HG03520 (cell line): ENCODE measurements around the gene IGSF21.
"Not testable (repeated sequence)": the region's sequence is repeated elsewhere in the genome, so short reads cannot be mapped to it uniquely, and the experiment has no call there.

Source experiments
- ATAC-seq: cut with Tn5 transposase; IDR thresholded peaks from one replicate; pipeline ENCODE4 v1.9.1; 2021; ENCODE audit warnings: mild to moderate bottlenecking, moderate library complexity; ENCODE audit not compliant: unreplicated experiment

The IGSF21 gene

DNA sequence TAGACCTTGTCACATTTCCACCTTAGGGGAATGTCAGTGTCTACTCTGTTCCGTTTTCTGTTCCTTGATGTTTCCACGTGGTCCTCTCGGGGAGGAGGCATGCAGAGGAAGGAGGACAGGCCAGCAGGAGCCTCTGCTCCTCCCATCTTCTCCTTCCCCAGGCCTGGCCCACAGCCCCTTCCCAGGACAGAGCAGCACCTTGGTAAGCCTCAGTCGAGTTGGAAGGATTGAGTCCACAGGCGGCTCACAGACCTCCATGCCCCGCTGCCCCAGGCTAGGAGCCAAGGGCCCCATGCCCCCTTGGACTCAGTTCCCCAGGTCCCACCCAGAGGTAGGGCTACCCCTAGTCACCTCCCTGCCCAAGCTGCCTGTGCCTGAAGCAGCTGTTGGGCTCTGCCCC, 36.5 kb downstream of the IGSF21 start:
- ATAC-seq: no peak

DNA sequence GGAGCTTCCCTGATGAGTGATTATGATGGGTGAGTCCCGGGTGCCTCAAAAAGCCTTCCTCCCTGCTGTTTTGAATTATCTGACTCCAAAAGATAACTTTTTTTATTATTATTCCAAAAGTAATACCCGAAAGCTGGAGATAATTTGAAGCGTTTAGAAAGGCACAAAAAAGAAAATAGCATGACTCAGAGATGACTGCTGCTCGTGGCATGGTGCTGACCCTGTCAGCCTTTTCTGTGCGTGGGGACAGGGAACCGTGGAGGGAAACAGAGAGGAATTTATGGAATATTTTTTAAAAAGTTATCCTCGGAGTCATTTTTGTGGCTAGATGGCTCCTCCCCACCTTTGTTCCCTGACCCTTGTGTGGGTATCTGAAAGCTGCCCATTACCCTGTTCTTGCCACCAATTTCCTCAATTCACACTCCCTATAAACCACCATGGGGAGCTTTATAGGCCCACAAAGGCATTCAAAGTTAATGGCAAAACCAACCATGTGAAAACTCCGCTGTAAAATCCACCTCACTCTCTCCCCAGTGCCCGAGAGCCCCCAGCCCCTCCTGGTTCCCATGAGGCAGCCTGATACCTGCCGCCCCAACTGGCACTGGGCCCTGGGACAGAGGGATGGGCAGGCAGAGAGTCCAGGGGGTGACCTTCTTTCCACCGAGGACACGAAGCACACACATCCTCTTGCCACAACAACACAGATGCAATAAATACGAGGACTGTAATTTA, 37.5 kb downstream of the IGSF21 start:
- ATAC-seq: no peak

DNA sequence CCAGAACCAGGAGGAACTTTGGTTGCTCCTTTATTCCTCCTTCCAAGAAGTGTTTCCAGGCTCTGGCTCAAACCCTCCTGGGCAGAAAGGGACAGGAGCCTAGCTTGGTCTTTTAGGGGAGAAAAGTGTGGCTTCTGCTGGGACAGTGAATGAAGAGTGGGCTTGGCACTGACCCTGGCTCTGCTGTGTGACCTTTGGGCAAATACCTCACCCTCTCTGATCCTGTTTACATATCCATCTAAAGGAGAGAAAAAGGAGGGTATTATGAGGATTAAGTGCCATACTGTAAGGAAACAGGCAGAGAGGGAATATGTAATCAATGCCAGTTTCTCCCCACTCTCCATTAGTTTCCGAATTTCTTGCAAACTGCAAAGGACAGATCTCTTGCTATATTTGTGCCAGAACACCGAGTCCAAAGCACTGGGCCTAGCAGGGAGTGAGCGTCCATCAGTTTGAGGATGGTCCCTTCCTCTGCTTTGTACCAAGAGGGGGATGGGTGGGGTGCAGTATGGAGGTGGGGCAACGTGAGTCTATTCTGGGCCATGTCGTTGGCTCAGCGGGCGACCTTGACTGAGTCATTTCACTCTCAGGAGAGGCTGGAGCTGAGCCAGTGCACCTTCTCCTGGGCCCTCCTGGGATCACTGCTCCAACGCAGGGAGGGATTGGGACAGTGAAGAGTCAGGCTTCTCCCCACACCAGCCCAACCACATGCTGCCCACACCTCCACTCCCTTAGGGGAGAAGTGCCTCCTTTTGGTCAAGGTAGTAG, 38.4 kb downstream of the IGSF21 start:
- no peak for ATAC-seq

DNA sequence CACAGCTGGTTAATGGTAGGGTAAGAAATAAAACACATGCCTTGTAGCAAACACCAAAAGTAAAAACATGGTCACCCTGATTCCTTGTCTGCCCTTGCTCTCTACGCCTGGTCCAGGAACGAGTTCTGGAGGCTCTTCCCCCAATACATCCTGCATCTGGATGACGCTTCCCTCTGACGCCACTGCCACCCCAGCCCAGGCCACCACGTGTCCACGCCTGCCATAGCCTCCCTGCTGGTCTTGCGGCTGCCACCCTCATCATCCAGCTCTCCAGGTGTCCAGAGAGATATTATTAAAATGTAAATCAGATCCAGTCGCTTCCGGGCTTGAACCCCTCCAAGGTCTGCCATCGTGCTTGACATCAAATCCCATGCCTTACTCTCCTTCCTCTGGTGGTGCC, 39.3 kb downstream of the IGSF21 start:
- ATAC-seq: no peak

DNA sequence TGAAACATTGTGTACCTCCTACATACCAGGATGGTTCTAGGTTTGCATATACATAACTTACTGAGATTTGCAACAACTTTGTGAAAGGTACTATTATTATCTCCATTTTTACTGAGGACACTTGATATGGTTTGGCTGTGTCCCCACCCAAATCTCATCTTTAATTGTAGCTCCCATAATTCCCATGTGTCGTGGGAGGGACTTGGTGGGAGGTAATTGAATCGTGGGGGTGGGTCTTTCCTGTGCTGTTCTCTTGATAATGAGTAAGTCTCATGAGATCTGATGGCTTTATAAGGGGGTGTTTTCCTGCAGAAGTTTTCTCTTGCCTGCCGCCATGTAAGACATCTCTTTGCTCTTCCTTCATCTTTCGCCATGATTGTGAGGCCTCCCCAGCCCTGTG, 40.1 kb downstream of the IGSF21 start:
- ATAC-seq: no peak

DNA sequence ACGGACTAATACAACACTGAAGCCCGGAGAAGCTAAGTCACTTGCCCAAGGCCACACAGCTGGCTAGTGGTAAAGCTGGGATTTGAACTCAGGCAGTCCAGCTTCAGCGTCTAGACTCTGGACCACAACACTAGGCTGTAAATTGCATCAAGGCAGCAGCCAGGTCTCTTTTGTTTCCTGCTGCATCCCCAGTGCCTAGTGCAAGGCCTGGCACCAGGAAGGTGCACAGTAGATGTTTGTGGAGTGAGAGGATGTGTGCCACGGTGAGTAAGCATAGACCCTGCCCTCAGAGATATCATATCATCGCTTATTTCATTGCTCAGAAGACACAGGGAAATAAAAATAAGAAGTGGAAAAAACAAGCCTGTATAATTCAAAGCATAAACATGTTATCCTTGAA, 40.9 kb downstream of the IGSF21 start:
- no peak for ATAC-seq

DNA sequence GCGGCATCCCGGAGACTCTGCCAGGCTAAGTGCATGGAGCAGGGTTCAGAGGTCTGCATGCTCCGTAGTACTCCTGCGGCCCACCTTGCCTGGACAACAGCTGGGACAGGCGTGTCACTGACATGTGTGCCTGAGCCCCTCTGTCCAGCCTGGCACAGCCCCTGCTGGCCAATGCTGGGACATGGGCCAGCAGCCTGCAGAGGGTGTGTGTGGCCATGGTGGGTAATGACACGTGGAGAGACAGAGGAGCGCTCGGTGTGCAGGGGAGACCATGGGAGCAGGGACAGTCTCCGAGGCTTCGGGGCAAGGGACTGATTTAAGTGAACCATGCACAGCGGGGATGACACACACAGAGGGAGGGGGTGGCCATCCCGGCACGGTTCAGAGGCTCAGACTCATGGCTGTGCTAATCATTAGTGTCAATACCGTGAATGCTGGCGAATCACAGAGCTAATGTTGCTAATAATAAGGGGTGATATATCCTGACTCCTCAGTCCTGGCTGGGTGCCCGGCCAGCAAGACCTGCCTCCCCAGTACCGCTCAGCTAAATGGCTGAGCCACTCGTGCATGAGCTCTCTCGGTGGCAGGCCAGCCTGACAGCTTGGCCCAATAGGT, 41.5 kb downstream of the IGSF21 start:
- no peak for ATAC-seq

DNA sequence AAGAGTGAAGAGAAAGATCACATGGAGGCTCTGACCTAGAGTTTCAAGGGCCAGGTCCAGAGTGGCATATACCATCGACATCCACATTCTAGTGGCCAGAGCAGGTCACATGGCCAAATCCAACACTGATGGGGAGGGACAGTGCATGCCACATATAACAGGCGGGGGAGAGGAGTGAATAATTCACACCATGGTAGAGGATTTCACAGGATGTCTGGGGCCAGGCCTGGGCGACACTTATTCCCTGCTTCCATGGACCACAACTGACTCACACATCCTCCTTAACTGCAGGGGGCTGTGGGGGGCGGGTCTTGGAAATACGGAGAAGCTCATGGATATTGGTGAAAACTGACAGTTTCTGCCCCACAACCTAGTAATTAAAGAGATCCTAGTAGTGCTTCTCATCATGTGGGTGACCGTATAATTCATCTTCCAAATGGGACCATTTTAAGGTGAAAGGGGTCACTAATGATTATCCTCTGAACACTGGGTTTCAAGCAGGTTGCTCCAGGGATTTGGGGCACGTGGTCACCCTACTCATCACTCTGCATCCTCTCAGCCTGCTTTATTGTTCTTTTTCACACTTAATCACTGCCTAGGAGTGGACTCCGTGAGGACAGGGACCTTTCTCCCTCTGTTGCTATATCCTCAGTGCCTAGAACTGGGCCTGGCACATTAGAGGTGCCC, 44.0 kb downstream of the IGSF21 start:
- no peak for ATAC-seq

DNA sequence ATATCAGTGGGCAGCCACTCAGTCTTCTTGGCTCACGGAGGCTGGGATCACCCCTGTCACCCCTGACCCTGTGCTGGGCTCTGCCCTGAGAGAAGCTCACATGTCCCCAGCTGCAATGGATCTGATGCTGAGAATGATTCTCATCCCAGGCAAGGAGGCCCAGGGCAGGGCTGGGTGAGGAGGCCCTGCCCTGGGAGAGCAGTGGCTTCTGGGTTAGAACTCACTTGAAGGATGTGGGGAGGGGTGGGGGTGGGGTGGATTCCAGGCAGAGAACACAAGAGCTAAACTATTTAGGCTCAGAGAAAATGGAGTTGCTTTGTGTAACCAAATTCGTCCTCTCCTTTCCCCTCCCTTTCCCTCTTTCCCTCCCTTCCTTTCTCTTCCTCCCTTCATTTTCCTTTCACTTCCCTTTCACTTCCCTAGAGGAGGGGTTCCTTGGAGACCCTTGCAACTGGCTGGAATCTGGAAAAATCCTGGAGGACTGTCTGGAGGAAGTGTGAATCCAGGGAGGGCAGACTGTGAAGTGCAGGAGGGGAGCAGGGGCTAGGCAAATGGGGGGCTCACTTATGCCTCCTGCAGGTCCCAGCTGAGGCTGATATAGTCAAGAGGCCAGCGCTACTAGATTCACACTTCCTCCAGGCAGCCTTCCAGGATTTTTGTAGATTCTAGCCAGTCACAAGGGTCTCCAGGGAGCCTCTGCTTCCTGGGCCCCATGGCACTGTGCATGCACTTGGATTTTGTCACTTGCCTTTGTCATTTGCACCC, 47.0 kb downstream of the IGSF21 start:
- ATAC-seq: no peak

DNA sequence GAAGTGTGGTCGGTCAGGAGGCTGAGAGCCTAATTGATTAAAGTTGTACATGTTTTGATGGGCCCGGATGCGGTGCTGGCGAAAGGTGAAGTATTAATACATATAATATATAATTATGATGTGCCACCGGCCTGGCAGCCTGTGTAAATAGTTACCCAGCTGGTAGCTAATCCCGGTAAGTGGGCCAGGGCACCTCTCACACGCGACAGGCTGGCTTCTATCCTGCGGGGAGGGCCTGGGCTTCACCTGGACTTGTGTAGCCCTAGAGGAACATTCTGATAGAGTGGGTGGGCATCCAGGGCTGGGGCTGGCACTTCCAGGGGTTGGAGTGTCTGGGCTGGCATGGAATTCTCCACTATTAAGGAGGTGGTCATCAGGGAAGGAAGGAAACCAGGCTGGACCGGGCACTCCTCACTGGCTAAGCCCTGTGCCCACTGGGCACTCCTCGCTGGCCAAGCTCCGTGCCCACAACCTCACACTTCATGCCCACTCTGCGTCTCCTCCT, 48.3 kb downstream of the IGSF21 start:
- no peak for ATAC-seq

DNA sequence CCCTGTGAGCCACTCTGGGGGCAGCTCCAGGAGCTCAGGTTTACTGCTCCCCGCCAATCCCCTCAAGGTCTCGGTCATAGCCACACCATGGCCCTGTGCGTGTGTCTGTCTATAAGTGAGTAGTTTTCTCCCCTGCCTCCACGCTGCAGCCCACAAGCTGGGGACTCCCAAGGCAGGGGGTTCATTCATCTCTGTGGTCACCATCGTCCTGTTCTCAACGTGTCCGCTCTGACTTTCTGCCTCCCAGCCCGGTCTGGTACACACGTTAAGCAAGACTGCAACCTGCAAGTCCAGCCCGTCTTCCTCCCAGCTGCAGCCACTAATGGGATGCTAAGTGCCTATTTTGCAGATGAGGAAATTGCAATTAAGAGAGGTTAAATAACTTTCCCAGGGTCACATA, 49.8 kb downstream of the IGSF21 start:
- no peak for ATAC-seq

DNA sequence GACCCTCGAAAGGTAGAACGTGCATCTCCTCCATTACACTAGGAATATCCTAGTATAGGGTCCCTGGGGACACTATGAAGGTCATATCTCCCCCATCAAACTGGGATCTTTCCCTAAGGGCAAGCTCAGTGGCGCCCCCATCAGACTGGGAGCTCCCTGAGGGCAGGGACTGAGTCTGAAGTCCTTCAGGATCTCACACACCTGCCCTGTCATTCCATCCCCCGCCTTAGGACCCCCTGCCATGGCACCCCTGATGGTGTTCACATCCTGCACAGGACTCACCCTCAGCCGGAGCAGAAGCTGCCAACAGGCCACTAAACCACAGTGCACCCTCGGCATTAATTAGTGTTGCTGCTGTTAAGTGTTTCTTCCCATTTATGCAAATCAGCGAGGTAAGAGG, 50.4 kb downstream of the IGSF21 start:
- ATAC-seq: no peak

DNA sequence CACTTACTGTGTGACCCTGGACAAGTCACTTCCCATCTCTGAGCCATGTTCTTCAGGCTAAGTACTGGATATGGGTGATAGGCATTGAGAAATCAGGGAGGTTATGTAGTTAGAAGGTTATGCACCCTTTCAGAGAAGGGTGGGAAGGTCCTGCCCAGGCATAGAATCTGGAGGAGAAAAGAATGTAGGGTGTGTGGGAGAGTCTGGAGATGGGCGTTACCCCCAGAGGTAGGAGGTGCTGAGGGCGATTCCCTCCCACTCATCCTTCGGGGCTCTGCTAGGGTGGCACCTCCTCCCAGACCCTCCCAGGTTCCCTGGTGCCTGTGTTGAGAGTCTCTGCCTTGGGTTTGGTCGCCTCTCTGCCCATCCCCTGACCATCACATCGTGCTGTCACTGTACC, 51.1 kb downstream of the IGSF21 start:
- ATAC-seq: no peak

DNA sequence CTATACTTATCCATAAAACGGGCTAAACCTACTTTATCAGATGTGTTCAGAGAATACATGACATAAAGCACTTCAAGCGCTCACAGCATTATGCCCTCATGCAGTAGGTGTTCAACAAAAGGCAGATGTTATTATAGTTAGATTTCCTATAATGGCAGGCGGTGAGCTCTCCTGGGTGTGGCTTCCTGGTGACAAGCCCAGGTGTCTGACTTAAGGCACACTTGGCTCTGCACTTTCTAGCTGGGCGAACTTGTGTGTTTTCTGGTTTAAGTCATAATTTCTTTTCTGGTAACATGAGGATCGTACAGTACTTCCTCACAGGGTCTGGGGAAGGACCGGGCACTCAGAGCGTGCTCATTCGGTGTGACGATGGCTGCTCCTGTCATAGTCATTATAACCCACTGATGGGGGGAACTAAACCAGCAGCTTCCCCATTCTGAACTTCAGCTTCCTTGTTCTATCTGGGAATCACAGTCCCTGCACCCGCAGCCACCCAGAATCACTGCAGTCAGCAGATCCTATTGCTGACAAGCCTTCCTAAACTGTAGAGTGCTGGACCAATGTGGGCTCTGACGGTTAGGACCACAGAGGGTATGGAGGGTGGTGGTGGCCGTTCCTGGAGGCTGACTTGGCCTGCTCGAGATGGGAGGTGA, 52.8 kb downstream of the IGSF21 start:
- ATAC-seq: no peak

DNA sequence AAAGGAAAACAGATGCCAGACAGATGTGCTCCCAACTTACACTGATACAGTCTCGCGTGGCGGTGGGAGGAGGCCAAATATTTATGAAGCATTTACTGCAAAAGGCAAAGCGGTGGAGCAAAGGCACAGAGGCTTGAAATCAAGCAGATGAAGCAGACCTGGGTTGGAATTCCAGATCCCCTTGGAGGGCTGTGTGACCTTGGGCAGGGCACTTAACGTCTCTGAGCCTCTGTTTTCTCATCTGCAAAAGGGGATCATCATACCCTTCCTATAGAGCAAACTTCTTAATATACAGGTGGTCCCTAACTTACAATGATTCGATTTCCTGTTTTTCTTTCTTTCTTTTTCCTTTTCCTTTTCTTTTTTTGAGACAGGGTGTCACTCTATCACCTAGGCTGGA, 54.1 kb downstream of the IGSF21 start:
- no peak for ATAC-seq

DNA sequence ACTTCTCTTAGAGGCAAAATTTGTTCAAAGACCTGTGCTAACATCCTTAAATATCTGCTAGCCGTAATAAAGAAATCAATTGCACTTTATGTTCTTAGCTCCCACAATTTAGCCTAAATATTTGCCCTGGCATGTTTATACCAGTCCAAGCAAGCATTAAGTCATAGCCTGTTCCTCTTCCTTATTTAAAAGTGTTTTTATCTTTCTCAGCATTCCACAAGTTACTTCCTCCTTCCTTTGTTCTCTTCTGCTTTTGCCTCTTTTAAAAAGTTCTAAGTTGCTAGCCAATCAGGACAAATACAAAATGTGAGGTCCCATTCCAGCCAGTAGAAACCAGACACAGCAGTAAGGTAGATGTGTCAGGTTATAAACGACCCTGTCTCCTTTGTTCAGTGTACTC, 58.0 kb downstream of the IGSF21 start:
- ATAC-seq: not testable (repeated sequence)

DNA sequence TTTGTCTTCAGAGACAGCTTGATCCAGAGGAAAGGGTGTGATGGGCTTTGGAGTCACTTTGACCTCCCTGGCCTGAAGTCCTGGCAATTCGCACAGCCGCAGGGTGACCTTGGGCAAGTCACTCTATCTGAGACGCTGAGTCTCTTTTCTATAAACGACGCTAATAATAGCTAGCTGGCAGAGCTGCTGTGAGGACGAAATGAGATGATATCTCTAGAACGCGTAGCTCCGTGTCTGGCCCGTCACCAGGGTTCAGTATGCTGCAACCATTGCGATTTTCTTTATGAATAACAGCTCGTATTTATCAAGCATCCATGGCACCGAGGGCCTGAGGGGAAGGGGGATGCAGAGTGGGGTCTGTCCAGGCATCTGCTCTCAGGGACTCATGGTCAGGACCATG, 58.7 kb downstream of the IGSF21 start:
- no peak for ATAC-seq

DNA sequence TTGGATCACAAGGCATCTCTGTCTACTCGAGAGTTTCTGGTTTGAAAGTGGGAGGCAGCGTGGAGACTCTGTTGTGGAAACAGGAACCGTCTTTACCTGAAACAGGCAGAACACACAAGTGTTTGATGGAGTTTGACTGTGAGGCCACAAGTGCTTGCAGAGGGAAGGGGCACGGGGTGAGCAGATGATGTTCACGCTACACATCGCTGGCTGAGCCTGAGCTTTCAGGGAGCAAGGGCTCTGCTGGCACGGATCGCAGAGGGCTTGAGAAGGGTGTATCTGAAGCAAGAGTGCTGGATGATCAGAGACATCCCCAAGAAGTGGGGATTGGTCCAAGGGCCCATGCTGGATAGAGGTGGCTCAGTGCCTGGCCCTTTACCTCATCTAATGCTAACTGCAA, 59.3 kb downstream of the IGSF21 start:
- no peak for ATAC-seq

DNA sequence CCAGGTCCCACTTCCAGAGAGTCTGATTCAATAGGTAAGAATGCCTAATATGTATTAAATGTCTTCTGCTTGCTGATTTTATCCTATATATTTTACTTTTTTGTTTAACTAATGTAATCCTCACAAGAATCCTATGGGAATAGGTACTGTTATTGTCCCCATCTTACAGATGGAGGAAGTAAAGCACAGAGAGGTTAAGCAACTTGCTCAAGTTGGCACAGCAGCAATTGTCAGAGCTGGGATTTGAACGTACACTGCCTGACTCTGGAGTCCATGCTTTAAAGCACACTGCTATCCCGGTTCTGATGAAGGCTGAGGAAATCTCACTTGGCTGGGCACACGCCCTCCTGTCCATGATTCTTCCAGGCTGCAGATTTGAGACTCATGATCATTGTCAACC, 62.8 kb downstream of the IGSF21 start:
- no peak for ATAC-seq

DNA sequence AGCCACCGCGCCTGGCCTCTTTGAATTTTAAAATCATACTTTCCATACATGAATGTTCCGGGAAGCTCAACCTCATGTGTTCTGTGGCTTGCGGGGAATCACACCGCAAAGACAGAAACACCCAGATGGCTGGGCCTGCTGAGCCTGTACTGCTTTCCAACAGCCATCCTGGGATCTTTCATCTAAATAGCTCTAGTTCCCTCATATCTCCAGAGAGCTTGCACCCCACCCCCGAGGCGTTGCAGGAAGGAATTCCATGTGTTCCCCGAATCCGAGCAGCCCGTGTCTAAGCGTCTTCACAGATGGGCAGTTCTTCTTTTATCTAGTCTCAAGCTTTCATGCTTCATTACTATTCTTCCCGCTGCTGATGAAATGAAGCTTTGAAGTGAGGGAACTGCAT, 66.4 kb downstream of the IGSF21 start:
- ATAC-seq: no peak
